Stimulated activated CD8-positive, alpha-beta memory T cell treated with anti-CD3 and anti-CD28 coated beads, Interleukin-15, amount 100 ng/mL, for 48 hours (primary cell): Measurements from ENCODE around the gene IL16.

Experiments used
- DNase-seq, 2 donors: peaks; one replicate each; pipeline ENCODE4 v3.0.0-alpha.2; 2020; ENCODE audit warnings: low read depth in 2 of 2

IL16 gene

GRCh38 chr15:81275711-81276392 lies 79.2 kb downstream of the IL16 start:
- DNase-seq: no peak

DNA sequence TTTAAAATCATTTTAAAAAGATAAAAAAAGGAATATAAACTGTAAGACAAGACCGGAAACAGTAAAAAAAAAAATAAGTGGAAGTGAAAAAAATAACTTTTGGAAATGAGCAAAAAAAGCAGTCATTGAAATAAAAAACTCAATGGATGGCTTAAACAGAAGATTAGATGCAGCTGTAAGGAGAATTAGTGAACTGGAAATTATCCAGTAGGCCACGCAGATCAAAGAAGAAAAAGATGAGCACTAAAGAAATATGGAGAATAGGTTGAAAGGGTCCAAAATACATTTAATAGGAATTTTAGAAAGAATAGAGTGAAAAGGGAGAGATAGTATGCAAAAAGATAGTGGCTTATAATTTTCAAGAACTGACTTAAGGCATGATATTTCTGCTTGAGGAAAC lies 80.3 kb downstream of the IL16 start:
- no peak for DNase-seq

DNA sequence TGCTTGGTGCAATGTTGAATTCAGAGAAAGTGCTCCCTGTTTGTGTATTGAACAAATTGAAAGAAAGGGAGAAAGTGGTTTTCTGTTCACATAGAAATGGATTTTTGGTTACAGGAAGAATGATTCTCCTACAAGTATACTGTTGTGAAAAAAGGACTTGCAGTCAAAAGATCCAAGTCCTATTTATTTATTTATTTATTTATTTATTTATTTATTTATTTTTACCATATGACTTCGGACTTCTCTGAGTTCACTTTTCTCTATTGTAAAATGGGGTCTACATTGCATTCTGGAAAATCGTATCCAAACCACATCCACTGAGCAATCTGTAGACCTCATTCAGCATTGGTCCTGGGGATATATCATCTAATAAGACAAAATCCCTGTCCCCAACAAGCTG lies 81.2 kb downstream of the IL16 start:
- no peak for DNase-seq

DNA sequence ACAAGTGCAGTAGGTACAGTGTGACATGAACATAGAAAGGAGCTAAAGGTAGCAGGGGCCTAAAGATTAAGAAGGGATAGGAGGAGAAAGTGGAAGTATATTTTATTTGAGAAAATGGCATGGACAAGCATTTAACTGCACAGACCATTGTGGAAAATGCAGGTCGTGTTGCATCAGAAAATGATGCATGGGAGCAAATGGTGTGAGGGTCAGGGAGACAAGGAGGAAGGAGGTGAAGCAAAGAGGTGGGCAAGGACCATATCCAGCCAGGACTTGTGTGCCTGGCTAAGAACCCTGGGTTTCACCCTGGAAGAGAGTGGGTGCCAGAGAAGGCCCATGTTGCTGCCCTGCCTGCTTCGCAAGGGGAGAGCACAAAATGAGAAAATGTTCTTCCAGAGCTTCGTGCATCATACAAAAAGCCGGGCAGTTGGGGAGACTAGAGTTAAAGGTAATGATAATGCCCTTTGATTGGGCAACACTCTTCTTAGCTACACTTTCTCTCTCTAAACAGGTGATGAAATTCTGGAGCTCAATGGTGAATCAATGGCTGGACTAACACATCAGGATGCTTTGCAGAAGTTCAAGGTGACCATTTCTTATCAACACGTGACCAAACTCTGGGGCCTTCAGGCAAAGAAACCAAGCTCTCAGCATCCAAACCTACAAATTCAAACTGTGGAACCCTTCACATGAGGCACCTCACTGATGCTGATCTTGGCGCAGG lies 81.8 kb downstream of the IL16 start:
- DNase-seq: no peak

DNA sequence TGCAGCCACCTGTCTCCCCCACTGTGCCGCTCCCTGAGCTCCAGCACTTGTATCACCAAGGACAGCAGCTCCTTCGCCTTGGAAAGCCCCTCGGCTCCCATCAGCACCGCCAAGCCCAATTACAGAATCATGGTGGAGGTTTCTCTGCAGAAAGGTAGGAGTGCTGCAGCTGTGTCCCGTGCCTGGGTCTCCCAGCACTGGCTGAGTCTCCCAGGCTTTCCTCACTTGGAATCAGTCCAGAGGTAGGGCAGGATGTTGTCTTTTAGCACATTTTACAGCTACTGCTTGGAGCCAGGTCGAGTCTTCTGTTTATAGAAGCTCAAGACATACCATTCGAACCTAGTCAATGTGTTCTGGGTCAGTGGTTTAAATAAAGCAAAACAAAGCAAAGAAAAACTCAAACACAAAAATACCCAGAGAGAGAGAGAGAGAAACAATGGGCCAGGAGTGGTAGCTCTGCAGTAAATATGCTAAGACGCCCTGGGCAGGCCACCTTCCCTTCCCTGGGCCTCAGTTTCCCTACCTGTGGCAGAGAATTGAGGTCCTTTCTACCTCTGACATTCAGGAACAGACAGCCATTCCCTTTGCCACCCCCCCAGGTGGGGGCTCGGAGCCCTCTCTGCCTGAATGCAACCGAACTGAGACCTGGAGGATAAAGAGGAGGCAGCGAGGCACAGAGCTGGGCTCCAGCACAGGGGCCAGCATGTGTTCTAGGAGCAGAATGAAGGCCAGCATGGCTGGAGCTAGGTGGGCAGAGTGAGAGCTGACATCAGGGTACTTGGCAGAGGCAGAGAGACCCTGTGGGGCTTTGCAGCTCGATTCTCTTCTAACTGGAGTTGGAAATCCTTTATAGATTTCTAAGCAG lies 83.2 kb downstream of the IL16 start:
- DNase-seq: no peak

DNA sequence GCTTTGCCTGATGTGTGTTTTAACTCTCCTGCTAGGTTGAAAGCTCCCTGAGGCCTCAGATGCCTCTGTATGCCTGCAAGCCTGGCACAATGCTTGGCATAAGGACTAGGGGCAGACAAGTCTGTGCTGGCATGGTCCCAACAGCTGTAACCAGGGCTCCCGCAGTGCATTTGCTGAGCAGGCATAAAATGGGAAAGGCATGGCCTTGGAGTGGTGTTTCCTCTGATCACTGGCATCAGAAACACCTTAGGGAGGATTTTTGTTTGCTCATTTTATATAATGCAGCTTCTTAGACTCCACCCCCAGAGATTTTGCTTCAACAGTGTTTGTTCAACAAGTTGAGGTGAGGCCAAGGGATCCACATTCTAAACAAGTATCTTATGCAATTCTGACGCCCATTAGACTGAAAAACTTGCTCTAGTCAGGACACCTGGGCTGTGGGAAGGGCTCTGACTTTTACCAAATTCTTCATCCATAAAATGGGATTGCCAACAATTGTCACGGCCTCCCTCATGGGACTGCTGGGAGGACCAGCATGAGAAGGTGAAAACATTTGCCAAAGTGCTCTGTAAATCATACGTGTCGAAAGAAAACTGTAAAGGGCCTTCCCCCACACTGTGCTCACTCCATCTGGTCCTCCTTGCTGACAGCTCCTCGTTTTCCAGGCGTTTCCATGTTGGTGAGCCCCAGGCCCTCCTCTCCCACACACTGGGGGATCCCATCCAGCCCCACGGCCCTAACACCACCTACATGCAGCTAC lies 84.2 kb downstream of the IL16 start:
- DNase-seq: no peak

- no peak for DNase-seq
Observed at GRCh38 chr15:81281456-81281735, 84.7 kb downstream of the IL16 start.

DNA sequence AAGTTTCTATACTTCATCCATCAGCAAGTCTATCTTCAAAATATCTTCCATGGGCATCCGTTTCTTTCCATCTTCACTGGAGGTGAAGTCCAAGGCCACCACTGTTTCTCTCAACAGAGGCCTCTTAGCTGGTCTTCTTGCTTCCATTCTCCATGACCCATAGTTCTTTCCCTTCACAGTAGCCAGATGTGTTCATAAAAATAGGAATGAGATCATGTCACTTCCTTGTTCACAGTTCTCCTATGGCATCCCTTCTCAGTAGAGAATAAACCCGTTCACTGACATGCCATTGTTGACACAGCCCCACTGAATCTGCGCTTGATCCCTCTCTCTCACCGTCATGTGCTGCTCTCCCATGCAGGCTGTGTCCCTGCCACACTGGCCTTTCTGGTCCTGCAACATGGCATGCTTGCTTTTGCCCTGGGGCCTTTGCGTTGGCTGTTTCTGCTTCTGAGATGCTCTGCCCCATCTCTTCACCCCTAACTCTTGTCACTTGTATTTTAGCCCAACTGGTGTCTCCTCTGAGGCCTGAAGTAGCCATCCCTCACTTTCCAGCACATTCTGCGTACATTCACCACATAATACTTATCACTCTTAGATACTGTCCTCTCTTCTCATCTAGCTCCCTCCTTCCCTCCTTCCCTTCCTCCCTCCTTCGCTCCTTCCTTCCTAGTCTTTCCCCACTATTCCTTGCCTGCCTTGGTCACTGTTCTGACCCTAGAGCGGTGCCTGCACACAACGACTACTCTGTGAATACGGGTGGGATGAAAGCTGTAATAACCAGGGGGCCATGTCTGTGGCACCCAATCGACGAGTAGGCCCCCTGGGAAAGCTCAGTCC lies 85.3 kb downstream of the IL16 start:
- no peak for DNase-seq

- DNase-seq: no peak
Observed at GRCh38 chr15:81282606-81282895, 85.9 kb downstream of the IL16 start.

GRCh38 chr15:81282911-81283310 lies 86.2 kb downstream of the IL16 start:
- no peak for DNase-seq

DNA sequence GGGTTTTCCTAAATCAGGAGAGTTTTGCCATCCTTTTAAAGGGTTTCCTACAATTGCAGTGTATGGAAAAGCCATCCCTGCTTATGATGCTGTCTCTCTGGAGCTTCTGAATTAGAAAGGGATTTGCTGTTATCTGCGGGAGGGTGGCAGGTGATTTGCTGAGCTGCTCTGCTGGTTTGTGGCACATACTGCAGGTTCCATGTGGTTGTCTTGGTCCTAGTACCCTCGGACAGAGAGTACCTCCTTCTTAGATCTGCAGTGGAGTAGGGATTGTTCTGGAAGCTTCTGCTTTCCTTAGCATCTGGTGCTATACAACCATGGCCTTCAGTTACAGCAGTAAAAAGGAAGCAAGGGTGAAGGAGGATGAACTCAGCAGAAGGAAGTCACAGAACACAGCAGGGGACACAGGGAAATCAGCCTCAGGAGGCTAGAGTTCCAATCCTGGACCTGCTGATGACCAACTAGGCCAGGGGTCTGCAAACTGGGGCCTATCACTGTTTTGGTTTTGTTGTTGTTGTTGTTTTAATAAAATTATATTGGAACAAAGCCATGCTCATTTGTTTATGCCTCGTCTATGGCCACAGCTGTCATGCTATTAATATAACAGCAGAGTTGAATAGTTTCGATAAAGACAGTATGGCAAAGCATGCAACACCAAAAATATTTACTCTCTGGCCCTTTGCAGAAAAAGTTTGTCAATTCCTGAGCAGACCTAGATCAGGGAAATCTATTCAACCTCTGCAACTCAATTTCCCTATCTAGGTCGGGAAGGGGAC lies 87.8 kb downstream of the IL16 start:
- no peak for DNase-seq

GRCh38 chr15:81285461-81285860 lies 88.8 kb downstream of the IL16 start:
- DNase-seq: no peak

DNA sequence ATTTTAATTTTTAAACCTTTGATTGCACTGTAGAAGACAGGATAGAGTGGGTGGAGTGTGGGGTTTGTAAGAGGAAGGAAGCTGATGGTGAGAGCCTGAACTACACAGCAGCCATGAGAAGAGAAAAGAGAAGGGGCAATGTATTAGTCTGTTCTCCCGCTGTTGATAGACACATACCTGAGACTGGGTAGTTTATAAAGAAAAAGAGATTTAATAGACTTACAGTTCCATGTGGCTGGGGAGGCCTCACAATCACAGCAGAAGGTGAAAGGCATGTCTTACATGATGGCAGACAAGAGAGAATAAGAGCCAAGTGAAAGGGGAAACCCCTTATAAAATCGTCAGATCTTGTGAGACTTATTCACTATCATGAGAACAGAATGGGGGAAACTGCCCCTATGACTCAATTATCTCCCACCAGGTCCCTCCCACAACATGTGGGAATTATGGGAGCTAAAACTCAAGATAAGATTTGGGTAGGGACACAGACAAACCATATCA lies 90.0 kb downstream of the IL16 start:
- DNase-seq: no peak

GRCh38 chr15:81288040-81288439 lies 91.4 kb downstream of the IL16 start:
- no peak for DNase-seq

DNA sequence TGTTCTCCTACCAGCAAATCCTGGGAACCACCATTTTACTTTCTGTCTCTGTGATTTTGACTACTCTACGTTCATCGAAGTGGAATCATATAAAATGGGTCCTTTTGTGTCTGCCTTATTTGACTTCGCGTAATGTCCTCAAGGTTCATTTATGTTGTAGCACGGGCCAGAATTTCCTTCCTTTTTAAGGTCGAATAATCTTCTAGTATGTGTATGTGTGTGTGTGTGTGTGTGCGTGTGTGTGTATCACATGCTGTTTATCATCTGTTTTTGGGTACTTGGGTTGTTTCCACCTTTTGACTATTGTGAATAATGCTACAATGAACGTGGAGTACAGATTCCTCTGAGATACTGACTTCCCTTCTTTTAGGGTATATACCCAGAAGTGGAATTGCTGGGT lies 91.9 kb downstream of the IL16 start:
- no peak for DNase-seq

DNA sequence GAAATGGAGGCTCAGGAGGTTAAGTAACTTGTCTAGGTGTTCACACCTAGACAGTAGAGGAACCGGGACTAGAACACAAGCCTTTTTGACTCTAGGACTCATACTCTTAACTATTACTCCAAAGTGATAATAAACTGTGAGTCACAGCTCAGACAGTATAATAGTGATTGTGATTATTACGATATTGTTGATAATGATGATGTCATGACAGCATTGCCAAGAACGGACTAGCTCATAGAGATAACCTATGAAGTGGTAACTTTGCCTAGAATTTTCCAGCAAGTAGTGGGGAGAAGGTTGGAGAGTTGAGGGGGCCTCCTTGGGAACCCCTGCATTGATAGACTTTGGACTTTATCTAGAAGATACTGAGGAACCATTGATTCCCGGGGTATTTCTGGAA lies 93.2 kb downstream of the IL16 start:
- DNase-seq: no peak

DNA sequence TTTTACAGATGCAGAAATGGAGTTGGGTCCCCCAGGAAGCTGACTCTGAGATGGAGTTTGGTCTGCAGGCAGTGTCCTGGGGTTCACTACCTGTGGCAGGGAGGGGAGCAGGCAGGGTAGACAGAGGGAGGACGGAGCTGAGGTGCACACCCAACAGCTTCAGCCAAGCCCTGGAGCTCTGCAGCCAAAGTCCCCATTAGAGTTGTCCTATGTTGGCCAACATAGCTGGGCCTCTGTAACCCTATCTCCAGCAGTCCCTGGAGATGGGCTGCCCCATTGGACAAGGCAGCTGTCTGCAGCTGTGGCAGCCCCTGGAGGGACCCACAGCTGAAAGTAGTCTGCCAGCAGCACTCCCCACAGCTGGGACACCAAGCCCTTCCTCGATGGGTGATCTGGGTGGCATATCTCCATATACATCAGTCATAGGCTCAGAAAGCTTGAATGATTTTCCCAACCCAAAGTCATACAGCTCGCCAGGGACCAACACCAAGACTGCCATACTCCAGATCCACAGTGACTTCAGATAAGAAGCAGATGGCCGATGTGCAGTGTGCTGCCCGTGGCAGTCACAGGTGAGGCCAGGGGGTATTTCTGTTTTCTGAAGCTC lies 95.3 kb downstream of the IL16 start:
- DNase-seq: no peak

- DNase-seq: no peak
Observed at GRCh38 chr15:81292523-81293001, 95.9 kb downstream of the IL16 start.

GRCh38 chr15:81293728-81294515 lies 97.2 kb downstream of the IL16 start:
- peak; percentile 71 to 72 for DNase-seq
